ENCODE results near the gene EEF1E1. TPM values are rescaled to one million over a fixed set of nuclear protein-coding genes. Genes with fewer than 3 reads are reported as not detected.

The EEF1E1 gene
- total and polyA plus RNA-seq, 9 of the 15 experiments (the other 6 are each of a cell fraction or from before 2014, with no cell fraction given), result 135 to 1,355 (median 327) TPM

DNA sequence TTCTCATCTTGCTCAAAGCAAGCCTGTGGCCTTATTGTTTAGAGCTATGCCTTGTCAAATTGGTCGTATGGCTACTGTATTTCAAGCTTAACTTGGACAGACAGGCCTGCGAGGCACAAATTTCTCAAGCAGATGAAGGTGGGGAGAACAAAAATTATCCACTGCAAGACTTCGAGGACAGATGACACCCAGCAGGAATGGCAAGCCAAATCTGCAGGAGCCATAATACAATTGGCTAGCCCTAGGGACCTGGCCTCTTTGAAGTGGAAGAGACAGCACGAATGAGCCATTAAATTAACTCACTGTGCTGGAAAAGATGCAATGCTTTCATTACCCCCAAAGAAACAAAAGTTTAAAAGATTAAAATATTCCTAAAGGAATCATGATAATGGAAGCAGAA, 33.2 kb downstream of the EEF1E1 start:
- no peaks in the 10 kb centered on the region for H3K36me3 ChIP-seq (ENCODE audit: control insufficient read depth, insufficient read depth, low read length)
- H3K9ac ChIP-seq (ENCODE audit: insufficient read depth in 1 of 2, low read depth in 2 of 2, low read length in 2 of 2), result no peak overlapping the region
- H3K27me3 ChIP-seq (ENCODE audit: control insufficient read depth in 2 of 2, insufficient read depth in 2 of 2, low read length in 2 of 2), result peaks cover 0 to 4% of the 10 kb centered on the region in 2 experiments; a peak in 1 of 5 replicates
- no peak for DNase-seq (ENCODE audit: extremely low read depth in 1 of 4, low spot score in 3 of 4)
- BruUV-seq (replicated peaks), result no TSS peak
- TF ChIP-seq HMGXB4 (CRISPR knock-in tag; IDR thresholded peaks at IDR 0.05) (no peak), ZSCAN32 (CRISPR knock-in tag; IDR thresholded peaks at IDR 0.05) (no peak), IRF2 (CRISPR knock-in tag; IDR thresholded peaks at IDR 0.05) (no peak), BRD4 (IDR thresholded peaks at IDR 0.05) (no peak)
- TF ChIP-seq, protein P1, sequence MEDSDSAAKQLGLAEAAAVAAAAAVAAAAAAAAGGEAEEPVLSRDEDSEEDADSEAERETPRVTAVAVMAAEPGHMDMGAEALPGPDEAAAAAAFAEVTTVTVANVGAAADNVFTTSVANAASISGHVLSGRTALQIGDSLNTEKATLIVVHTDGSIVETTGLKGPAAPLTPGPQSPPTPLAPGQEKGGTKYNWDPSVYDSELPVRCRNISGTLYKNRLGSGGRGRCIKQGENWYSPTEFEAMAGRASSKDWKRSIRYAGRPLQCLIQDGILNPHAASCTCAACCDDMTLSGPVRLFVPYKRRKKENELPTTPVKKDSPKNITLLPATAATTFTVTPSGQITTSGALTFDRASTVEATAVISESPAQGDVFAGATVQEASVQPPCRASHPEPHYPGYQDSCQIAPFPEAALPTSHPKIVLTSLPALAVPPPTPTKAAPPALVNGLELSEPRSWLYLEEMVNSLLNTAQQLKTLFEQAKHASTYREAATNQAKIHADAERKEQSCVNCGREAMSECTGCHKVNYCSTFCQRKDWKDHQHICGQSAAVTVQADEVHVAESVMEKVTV (CRISPR knock-in tag; IDR thresholded peaks at IDR 0.05), result no peak
- 4% methylated on average over 4 of the region's 4 CpGs for WGBS (ENCODE audit: insufficient coverage, low coverage, missing lambda C conversion rate)
- H3K9me1 ChIP-seq (ENCODE audit: control insufficient read depth, insufficient read depth, low read length), result no peaks in the 10 kb centered on the region
- H3K27ac ChIP-seq (ENCODE audit: extremely low read depth, low read depth, low read length), result no peak overlapping the region
- peaks cover 1 to 9% of the 10 kb centered on the region in 2 experiments for H3K4me1 ChIP-seq (replicated peaks in 1 of 2; ENCODE audit: control insufficient read depth in 2 of 2, insufficient read depth in 2 of 2, low read length in 2 of 2)
- no peak for ATAC-seq
- H3K4me2 ChIP-seq (ENCODE audit: insufficient read depth, low read length), result no peak overlapping the region
- H2AFZ ChIP-seq (ENCODE audit: low read depth, low read length), result no peak overlapping the region
- FAIRE-seq, result no peak
- intact Hi-C loops (cut with micrococcal nuclease), result no loop called here
- no peak overlapping the region for H3K4me3 ChIP-seq
- peaks cover under 1% of the 10 kb centered on the region; the same call in 2 of the 3 replicates for H3K79me2 ChIP-seq (ENCODE audit: control insufficient read depth, insufficient read depth, low read length)
- in situ Hi-C loops (cut with MboI), result no loop called here
- CTCF ChIA-PET (ENCODE audit: low intra/inter-chr PET ratio), result no interaction called here
- H4K20me1 ChIP-seq (replicated peaks; ENCODE audit: control insufficient read depth, insufficient read depth, low read length), result no peaks in the 10 kb centered on the region
- POLR2A ChIA-PET, result interaction anchor here (0.9 to 1.1 kb wide), 2 partner anchors 16 to 18 kb away, joined by 3 to 4 read pairs; no protein-coding TSS in a partner anchor
- H3K9me3 ChIP-seq (replicated peaks; ENCODE audit: control insufficient read depth, insufficient read depth, low read depth, low read length), result 0 out of 2 replicates have a peak, but pooled peaks cover 2% of the 10 kb centered on the region
